Keratinocyte (primary cell): ENCODE results near the gene GATAD1.
"Not testable (repeated sequence)": the region's sequence is repeated elsewhere in the genome, so short reads cannot be mapped to it uniquely, and the experiment has no call there.

Experiments used
- EZH2 ChIP-seq: IDR thresholded peaks from one replicate; pipeline ENCODE4 v1.6.1; 2012; ENCODE audit warnings: inconsistent platforms, mild to moderate bottlenecking, low read length, moderate library complexity
- TF ChIP-seq, protein P1 (sequence below), 3 experiments: IDR thresholded peaks in 1 of 3; conservative IDR thresholded peaks in 1 of 3; optimal IDR thresholded peaks in 1 of 3; 2 replicates in 2 of 3; 3 replicates in 1 of 3; pipeline versions ENCODE3 to v1.5.1; 2011; ENCODE audit warnings: low read length in 3 of 3, mild to moderate bottlenecking in 3 of 3, moderate library complexity in 2 of 3, control low read depth in 1 of 3, inconsistent platforms in 1 of 3; ENCODE audit not compliant: insufficient read depth in 2 of 3; ENCODE audit errors: extremely low read depth in 1 of 3

- not testable (repeated sequence) for TF ChIP-seq EZH2
- TF ChIP-seq, protein P1, sequence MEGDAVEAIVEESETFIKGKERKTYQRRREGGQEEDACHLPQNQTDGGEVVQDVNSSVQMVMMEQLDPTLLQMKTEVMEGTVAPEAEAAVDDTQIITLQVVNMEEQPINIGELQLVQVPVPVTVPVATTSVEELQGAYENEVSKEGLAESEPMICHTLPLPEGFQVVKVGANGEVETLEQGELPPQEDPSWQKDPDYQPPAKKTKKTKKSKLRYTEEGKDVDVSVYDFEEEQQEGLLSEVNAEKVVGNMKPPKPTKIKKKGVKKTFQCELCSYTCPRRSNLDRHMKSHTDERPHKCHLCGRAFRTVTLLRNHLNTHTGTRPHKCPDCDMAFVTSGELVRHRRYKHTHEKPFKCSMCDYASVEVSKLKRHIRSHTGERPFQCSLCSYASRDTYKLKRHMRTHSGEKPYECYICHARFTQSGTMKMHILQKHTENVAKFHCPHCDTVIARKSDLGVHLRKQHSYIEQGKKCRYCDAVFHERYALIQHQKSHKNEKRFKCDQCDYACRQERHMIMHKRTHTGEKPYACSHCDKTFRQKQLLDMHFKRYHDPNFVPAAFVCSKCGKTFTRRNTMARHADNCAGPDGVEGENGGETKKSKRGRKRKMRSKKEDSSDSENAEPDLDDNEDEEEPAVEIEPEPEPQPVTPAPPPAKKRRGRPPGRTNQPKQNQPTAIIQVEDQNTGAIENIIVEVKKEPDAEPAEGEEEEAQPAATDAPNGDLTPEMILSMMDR (optimal IDR thresholded peaks at IDR 0.05 in 1 of 3, IDR thresholded peaks at IDR 0.05 in 1 of 3, conservative IDR thresholded peaks at IDR 0.05 in 1 of 3; ENCODE audit: extremely low read depth in 1 of 3, insufficient read depth in 2 of 3, low read length in 3 of 3) = not testable (repeated sequence)
Observed at GRCh38 chr7:92479146-92479545, 31.9 kb downstream of the GATAD1 start.
